Mesodermal cell (in vitro differentiated cells): ENCODE measurements around the gene GNPAT.
"Not testable (repeated sequence)": the region's sequence is repeated elsewhere in the genome, so short reads cannot be mapped to it uniquely, and the experiment has no call there.

Source experiments
- H3K27ac ChIP-seq: 2 replicates; pipeline ENCODE4 v1.7.0; 2013; ENCODE audit warnings: mild to moderate bottlenecking, low read depth, low read length, moderate library complexity; ENCODE audit not compliant: severe bottlenecking
- H3K36me3 ChIP-seq: 2 replicates; pipeline ENCODE4 v1.7.1; 2013; ENCODE audit warnings: mild to moderate bottlenecking, low read length, moderate library complexity; ENCODE audit not compliant: control insufficient read depth, insufficient read depth
- H3K4me1 ChIP-seq: one replicate; pipeline ENCODE4 v1.7.1; 2013; ENCODE audit warnings: mild to moderate bottlenecking, low read length; ENCODE audit not compliant: insufficient read depth, control insufficient read depth, poor library complexity, severe bottlenecking
- H3K4me3 ChIP-seq: 2 replicates; pipeline ENCODE4 v1.7.0; 2013; ENCODE audit warnings: low read length, control low read depth, mild to moderate bottlenecking; ENCODE audit not compliant: insufficient read depth, poor library complexity, severe bottlenecking; ENCODE audit errors: extremely low read depth
- H3K9me3 ChIP-seq: 2 replicates; pipeline ENCODE4 v1.7.1; 2013; ENCODE audit warnings: mild to moderate bottlenecking, low read length, moderate library complexity; ENCODE audit not compliant: control insufficient read depth
- WGBS, 2 experiments: methylation state at CpG; one replicate each; pipeline ENCODE4 v1.1.5; 2013; ENCODE audit warnings: missing lambda C conversion rate in 2 of 2; ENCODE audit not compliant: insufficient coverage in 2 of 2; 5-methylcytosine and 5-hydroxymethylcytosine counted together

The GNPAT gene

GRCh38 chr1:231201979-231202633, 38.9 kb upstream of the GNPAT start:
- H3K4me3 ChIP-seq: no peak overlapping the region
- WGBS, 2 experiments: 86 to 94% methylated on average over 4 to 5 of the region's 5 CpGs
- H3K9me3 ChIP-seq: no peaks in the 10 kb centered on the region
- no peak overlapping the region for H3K27ac ChIP-seq
- H3K4me1 ChIP-seq: no peaks in the 10 kb centered on the region
- no peaks in the 10 kb centered on the region for H3K36me3 ChIP-seq

DNA sequence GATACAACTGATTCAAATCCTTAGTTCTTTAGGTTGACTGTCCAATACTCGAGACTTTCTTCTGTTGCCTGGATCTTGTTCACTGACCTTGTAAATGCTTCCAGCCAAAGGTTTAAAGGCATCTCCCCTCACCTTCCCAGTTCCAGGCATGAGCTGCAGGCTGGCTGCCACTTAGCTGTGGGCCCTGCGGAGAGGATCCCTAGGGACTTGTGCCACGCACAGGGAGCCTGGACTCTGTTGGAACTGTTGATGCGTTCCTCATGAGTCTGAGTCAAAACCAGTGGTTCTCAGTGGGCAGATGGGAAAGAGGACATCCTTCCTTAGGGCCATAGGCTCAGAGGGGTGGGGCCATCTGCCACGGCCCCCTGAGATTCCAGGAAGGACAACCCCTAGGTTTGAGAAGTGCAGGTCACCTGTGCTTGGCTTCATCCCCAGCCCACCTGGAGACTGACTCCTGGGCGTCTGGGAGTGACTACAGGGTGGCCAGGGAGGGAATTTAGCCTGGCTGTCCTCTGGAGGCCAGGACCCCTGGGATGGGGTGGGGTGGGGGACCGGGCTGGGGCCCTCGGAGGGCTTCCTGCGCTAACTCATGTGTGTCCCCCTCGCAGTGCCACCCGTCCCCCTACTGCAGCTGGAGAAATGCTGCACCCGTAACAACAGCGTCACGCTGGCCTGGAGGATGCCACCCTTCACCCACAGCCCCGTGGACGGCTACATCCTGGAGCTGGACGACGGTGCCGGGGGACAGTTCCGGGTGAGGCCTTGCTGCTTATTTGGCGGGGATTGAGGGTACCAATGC, 37.6 kb upstream of the GNPAT start:
- 87 to 94% methylated on average over 15 to 20 of the region's 21 CpGs for WGBS, 2 experiments
- H3K27ac ChIP-seq: no peak overlapping the region

DNA sequence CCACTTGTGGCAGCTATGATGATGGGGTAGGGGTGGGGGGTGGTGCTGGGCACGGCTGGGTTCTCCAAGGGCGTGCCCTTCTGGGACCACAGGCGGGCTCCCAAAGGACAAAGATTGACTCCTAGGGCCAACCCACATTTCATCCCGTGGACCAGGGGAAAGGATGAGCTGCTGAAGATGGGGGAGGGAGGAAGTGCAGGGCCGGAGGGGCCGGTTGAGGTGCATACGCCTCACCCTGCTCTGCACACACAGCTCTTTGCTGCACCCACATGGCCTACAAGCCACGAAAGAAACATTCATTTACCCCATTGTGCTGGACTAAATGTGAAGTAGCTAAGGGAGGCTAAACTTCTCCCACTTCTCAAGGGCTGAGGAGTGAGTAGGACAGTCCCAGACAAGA, 34.2 kb upstream of the GNPAT start:
- 61 to 100% methylated on average over 1 to 2 of the region's 8 CpGs for WGBS, 2 experiments
- Histone ChIP-seq H3K9me3 (no peaks in the 10 kb centered on the region), H3K27ac (no peak overlapping the region), H3K36me3 (no peaks in the 10 kb centered on the region), H3K4me1 (no peaks in the 10 kb centered on the region), H3K4me3 (no peak overlapping the region)

More for the DNA sequence above, 37.6 kb upstream of the GNPAT start:
- Histone ChIP-seq H3K4me1 (no peaks in the 10 kb centered on the region), H3K9me3 (no peaks in the 10 kb centered on the region), H3K4me3 (no peak overlapping the region), H3K36me3 (no peaks in the 10 kb centered on the region)

GRCh38 chr1:231207437-231207836, 33.6 kb upstream of the GNPAT start:
- Histone ChIP-seq H3K4me1 (no peaks in the 10 kb centered on the region), H3K36me3 (no peaks in the 10 kb centered on the region), H3K27ac (no peak overlapping the region), H3K9me3 (no peaks in the 10 kb centered on the region), H3K4me3 (no peak overlapping the region)
- WGBS, 2 experiments: 80 to 85% methylated on average over 1 to 2 of the region's 3 CpGs

GRCh38 chr1:231208980-231209379, 32.0 kb upstream of the GNPAT start:
- no peaks in the 10 kb centered on the region for H3K4me1 ChIP-seq
- H3K36me3 ChIP-seq: no peaks in the 10 kb centered on the region
- WGBS, 2 experiments: 89 to 94% methylated on average over 12 to 13 of the region's 14 CpGs
- H3K9me3 ChIP-seq: no peaks in the 10 kb centered on the region
- H3K27ac ChIP-seq: no peak overlapping the region
- no peak overlapping the region for H3K4me3 ChIP-seq

- Histone ChIP-seq H3K27ac (no peak overlapping the region), H3K36me3 (no peaks in the 10 kb centered on the region), H3K9me3 (no peaks in the 10 kb centered on the region), H3K4me1 (no peaks in the 10 kb centered on the region), H3K4me3 (no peak overlapping the region)
- WGBS, 2 experiments: 79 to 88% methylated on average over 5 of the region's 5 CpGs
These were observed 31.5 kb upstream of the GNPAT start for GRCh38 chr1:231209531-231209930.

DNA sequence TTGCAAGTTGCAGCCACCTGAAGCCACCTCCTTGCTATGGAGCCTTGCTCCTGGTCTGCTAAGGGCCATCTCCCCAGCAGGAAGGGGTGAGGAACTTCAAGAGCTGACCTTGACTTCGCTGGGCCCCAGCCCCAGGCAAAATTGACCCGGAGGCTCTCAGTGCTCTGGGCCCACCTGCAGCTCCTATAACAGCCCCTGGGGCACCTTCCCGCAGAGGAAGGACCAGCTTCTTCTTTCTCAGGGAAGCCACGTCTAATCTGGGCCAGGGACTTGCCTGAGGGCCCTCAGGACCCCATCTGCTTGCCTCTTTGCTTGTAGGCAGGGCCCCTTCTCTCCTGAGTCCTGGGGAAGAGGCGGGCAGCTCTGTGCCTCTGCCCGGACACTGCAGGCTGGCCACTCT, 30.9 kb upstream of the GNPAT start:
- H3K9me3 ChIP-seq: no peaks in the 10 kb centered on the region

GRCh38 chr1:231211005-231211857, 29.8 kb upstream of the GNPAT start:
- Histone ChIP-seq H3K9me3 (no peaks in the 10 kb centered on the region), H3K27ac (no peak overlapping the region), H3K36me3 (no peaks in the 10 kb centered on the region), H3K4me3 (peak overlapping the region; percentile 19), H3K4me1 (no peaks in the 10 kb centered on the region)
- 18% methylated on average over 24 of the region's 28 CpGs for WGBS, 2 experiments

More for the DNA sequence above, 30.9 kb upstream of the GNPAT start:
- WGBS, 2 experiments: 72 to 83% methylated on average over 3 to 6 of the region's 6 CpGs
- H3K4me3 ChIP-seq: no peak overlapping the region
- H3K4me1 ChIP-seq: no peaks in the 10 kb centered on the region
- no peak overlapping the region for H3K27ac ChIP-seq
- no peaks in the 10 kb centered on the region for H3K36me3 ChIP-seq

- not testable (repeated sequence) for H3K27ac ChIP-seq, H3K36me3 ChIP-seq, H3K9me3 ChIP-seq, H3K4me1 ChIP-seq, H3K4me3 ChIP-seq
- WGBS, 2 experiments: 11 to 19% methylated on average over 3 to 5 of the region's 5 CpGs
These were observed 28.7 kb upstream of the GNPAT start for GRCh38 chr1:231212301-231212700.

- Histone ChIP-seq H3K27ac (no peak overlapping the region), H3K4me1 (no peaks in the 10 kb centered on the region), H3K36me3 (no peaks in the 10 kb centered on the region), H3K4me3 (no peak overlapping the region), H3K9me3 (no peaks in the 10 kb centered on the region)
- 86 to 94% methylated on average over 10 to 17 of the region's 22 CpGs for WGBS, 2 experiments
These were observed 27.0 kb upstream of the GNPAT start for GRCh38 chr1:231213831-231214573.
